HG03139 (cell line): ENCODE measurements around the gene UBE3D.
"Not testable (repeated sequence)": the region's sequence is repeated elsewhere in the genome, so short reads cannot be mapped to it uniquely, and the experiment has no call there.

Experiments
- ATAC-seq: cut with Tn5 transposase; IDR thresholded peaks from one replicate; pipeline ENCODE4 v1.9.1; 2021; ENCODE audit not compliant: unreplicated experiment

Gene UBE3D

DNA sequence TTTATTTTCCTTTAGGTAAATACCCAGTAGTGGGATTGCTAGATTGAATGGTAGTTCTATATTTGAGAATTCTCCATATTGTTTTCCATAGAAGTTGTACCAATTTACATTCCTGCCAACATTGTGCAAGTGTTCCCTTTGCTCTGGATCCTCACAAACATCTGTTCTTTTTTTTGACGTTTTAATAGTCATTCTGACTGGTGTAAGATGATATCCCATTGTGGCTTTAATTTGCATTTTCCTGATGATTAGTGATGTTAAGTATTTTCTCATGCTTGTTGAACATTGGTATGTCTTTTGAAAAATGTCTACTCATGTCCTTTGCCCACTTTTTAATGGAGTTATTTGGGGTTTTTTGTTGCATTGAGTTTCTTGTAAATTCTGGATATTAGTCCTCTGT lies 85.6 kb downstream of the UBE3D start:
- no peak for ATAC-seq

DNA sequence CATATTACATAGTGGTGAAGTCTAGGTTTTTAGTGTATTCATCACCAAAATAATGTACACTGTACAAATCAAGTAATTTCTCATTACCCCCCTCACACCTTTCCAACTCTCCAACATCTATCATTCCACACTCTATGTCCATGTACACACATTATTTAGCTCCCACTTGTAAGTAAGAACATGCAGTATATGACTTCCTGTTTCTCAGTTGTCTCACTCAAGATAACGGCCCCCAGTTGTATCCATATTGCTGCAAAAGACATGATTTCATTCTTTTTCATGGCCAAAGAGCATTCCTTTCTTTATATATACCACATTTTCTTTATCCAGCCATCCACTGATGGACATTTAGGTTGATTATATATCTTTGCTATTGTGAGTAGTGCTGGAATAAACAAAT lies 86.0 kb downstream of the UBE3D start:
- no peak for ATAC-seq

DNA sequence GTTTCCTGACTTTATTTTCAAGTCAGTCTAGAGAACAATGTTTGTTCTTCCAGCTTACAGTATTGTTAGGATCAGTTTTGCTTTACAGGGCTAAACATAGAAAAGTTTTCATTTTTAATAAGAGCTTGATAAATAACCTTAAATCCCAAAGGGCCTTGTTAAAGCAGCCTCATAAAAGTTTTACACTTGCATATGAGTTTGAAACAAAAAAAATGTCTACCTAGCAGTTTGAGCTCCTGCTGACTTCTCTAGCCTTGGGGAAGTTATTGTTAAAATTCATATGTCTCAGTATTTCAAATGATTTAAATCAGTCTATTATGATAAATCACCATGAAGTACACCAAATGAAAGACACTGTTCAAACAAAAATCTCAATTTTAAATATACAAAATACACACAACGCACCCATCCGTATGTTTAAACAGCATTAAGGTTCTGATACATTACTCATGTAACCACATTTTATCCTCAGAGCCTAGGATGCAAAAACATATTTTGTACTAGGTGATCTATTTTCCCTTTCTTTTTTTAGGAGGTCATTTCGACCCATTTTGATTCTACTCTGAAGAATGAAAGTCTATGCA lies 87.2 kb downstream of the UBE3D start:
- no peak for ATAC-seq

DNA sequence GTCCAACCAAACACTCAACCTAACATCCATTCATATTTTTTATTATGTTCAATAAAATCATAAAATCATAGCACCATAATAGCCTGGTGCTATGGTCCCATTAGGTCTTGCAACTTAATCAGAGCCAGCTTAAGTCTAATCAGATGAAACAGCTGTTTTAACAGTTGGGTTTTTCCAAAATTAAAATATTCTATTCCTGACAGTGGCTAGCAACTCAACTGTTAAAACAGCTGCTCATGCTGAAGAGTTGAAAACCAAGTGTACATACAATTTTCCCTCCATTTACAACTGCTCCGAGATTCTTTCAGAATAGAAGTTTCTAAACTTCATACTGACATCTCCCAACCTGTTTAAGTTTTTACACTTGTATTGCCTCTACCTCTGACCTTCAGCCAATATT lies 89.5 kb downstream of the UBE3D start:
- no peak for ATAC-seq

- no peak for ATAC-seq
Observed at GRCh38 chr6:82971877-82972460, 93.7 kb downstream of the UBE3D start.

GRCh38 chr6:82970839-82971238 lies 94.8 kb downstream of the UBE3D start:
- ATAC-seq: no peak

DNA sequence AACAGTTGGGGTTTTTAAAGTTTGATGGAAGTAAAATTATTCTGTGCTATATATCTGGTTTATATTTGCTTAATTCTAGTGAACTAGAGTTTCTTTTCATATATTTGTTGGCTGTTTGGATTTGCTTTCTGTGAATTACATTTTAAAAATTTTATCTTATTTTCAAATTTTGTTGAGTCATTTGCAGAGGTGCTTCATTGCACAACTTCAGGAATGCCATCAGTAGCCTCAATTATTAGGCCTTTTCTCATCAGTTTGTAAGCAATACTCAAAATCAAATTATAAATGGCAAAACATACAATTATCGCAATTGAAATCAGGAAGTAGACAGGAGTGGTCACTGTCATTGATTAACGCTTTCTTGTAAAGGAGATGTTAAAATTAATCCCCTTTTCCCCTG lies 96.9 kb downstream of the UBE3D start:
- ATAC-seq: no peak

DNA sequence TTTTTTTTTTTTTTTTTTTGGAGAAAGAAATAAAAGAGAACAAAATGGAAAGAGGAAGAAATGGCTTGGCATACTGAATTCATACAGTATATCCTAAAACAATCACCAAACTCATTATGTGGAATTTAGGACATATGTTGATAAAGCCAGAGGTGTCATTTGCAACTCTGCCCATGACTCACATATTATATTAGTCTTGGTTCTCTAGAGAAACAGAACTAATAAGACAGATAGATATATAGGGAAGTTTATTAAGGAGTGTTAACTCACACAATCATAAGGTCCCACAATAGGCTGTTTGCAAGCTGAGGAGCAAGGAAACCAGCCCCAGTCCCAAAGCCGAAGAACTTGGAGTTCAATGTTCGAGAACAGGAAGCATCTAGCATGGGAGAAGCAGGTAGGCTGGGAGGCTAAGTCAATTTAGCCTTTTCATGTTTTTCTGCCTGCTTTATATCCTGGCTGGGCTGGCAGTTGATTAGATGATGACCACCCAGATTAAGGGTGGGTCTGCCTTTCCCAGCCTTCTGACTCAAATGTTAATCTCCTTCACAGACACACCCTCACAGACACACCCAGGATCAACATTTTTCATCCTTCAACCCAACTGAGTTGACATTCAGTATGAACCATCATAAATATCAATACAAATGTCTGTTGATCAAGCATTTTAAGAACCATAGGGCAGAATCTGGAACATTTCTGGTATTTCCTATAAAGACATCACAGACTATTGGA lies 102.3 kb downstream of the UBE3D start:
- no peak for ATAC-seq

- ATAC-seq: no peak
Observed at GRCh38 chr6:82959385-82959941, 106.2 kb downstream of the UBE3D start.

DNA sequence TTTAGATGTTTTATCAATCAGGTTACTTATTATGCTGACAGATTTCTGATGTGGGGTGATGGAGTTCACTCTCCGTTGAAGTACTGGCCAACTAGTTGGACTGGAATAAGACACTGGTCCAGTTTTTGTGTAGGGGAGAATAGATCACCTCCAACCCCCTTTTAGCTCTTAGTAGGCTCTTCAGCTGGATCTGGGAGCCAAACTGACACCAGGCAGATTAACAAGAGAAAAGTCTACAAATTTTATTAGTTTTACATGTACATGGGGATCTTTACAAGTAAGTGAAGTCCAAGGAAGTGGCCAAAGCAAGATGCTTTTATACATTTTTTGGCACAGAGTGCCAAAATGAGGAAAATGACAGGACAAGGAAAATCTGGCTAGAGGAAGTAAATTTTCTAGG lies 107.1 kb downstream of the UBE3D start:
- no peak for ATAC-seq

GRCh38 chr6:82957868-82958245 lies 107.8 kb downstream of the UBE3D start:
- ATAC-seq: no peak

- ATAC-seq: no peak
Observed at GRCh38 chr6:82957171-82957867, 108.3 kb downstream of the UBE3D start.

DNA sequence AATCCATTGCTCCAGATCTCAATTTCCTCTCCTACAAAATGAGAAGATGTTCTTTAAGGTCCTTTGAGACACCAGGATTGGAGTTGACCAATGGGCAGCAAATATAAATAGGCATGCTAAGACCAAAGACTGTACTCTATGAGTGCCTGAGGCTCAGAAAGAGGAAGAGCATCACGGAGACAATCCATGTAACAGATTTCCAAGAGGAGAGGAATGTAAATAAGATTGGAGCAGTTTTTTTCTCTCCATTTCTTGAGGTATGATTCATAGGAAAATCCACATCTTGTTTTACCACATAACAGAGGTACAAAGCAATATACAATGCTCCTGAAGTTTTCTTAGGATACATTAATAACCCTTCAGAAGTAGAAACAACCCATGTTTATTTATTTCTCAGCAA lies 109.8 kb downstream of the UBE3D start:
- ATAC-seq: no peak

- peak; percentile 72 for ATAC-seq
Observed at GRCh38 chr6:82954937-82955577, 110.6 kb downstream of the UBE3D start.

- no peak for ATAC-seq
Observed at GRCh38 chr6:82954356-82954755, 111.3 kb downstream of the UBE3D start.

GRCh38 chr6:82953871-82954270 lies 111.8 kb downstream of the UBE3D start:
- no peak for ATAC-seq

DNA sequence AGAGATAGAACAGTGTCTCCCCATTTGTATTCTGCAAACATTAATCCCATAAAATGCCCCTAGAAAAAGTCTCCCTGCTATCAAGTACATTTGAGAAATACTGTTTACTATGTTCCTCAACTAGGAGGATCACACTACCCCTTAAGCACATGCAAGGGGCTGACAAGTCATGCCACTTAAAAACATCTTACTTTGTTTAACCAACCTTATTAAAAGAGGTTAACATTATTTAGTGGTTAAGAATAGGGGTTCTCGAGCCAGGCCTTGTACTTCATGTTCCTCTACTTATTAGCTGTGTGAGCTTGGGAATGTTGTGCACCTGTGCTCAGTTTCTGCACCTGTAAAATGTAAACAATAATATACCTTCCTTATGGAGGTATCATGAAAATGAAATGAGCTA lies 113.7 kb downstream of the UBE3D start:
- no peak for ATAC-seq

DNA sequence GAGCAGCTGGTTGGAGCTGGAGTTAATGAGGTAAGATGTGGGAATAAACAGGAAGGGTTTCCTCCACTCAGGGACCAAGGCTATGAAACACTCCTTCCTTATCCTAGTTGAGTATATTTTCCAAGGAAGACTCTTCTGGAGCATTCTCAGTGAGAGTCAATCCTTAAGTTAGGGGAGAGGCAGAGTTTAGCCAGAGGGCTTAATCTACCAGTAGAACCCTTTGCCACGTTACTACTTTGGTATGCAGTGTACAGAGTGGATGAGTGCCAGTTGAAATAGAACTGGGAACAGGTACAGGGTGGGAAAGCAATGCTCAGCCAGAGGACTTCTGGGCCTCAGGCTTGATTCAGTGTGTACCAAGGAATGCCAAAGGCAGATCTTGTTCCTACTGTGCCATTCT lies 114.3 kb downstream of the UBE3D start:
- ATAC-seq: no peak

GRCh38 chr6:82930915-82931314 lies 134.7 kb downstream of the UBE3D start:
- ATAC-seq: not testable (repeated sequence)

- ATAC-seq: no peak
Observed at GRCh38 chr6:82924799-82925535, 140.7 kb downstream of the UBE3D start.

- ATAC-seq: no peak
Observed at GRCh38 chr6:82921258-82921657, 144.4 kb downstream of the UBE3D start.
